SK-N-MC (cell line): Measurements from ENCODE around the gene CGB3.
A peak's percentile ranks its signal among the peaks of the same experiment; 100 is the strongest.

Source experiments
- EZH2 ChIP-seq: fragments of 200-600 bp; sonication (generic); IDR thresholded peaks from one replicate; pipeline ENCODE4 v1.6.1; 2017; ENCODE audit warnings: antibody characterized with exemption
- POLR2AphosphoS5 ChIP-seq: IDR thresholded peaks from 2 replicates; pipeline ENCODE4 v1.6.1; 2012; ENCODE audit warnings: mild to moderate bottlenecking, low read depth, low read length, borderline replicate concordance

- TF ChIP-seq EZH2 (no peak), POLR2AphosphoS5 (peak; percentile 70; the same call in 1 of the 2 replicates)
These were observed 47.9 kb upstream of the CGB3 start for GRCh38 chr19:49071860-49072547.
